ENCODE measurements around the gene GSTO1. TPM values are rescaled to one million over a fixed set of nuclear protein-coding genes. Genes with fewer than 3 reads are reported as not detected.

GSTO1 gene
- total RNA-seq, 1 donor from 2014 or later = 74.1 TPM

- no peak for DNase-seq (ENCODE audit: extremely low spot score, unreplicated experiment)
- no peak for TF ChIP-seq CTCF (conservative IDR thresholded peaks at IDR 0.05)
- peaks cover 5% of the 10 kb centered on the region for H3K27me3 Mint-ChIP-seq
- no peaks in the 10 kb centered on the region for H3K9me3 Mint-ChIP-seq
- H3K4me1 Mint-ChIP-seq (ENCODE audit: unreplicated experiment) = no peaks in the 10 kb centered on the region
- H3K27ac Mint-ChIP-seq = no peak overlapping the region
- no peaks in the 10 kb centered on the region for H3K36me3 Mint-ChIP-seq
- no peak overlapping the region for H3K4me3 Mint-ChIP-seq
Measured at GRCh38 chr10:104220522-104220921, 34.2 kb upstream of the GSTO1 start.

GRCh38 chr10:104223304-104223703 lies 31.4 kb upstream of the GSTO1 start:
- Mint-ChIP-seq H3K27ac (no peak overlapping the region), H3K4me3 (no peak overlapping the region), H3K9me3 (no peaks in the 10 kb centered on the region), H3K36me3 (no peaks in the 10 kb centered on the region), H3K4me1 (ENCODE audit: unreplicated experiment) (no peaks in the 10 kb centered on the region), H3K27me3 (peaks cover 5% of the 10 kb centered on the region)
- TF ChIP-seq CTCF (conservative IDR thresholded peaks at IDR 0.05) = no peak
- no peak for DNase-seq (ENCODE audit: extremely low spot score, unreplicated experiment)

- Mint-ChIP-seq H3K4me1 (ENCODE audit: unreplicated experiment) (peaks cover 3% of the 10 kb centered on the region), H3K36me3 (no peaks in the 10 kb centered on the region), H3K27ac (no peak overlapping the region), H3K27me3 (no peaks in the 10 kb centered on the region), H3K4me3 (peak overlapping the region; percentile 91), H3K9me3 (no peaks in the 10 kb centered on the region)
- no peak for TF ChIP-seq CTCF (conservative IDR thresholded peaks at IDR 0.05)
- DNase-seq (ENCODE audit: extremely low spot score, unreplicated experiment) = no peak
Measured at GRCh38 chr10:104230490-104230889, 24.2 kb upstream of the GSTO1 start.

GRCh38 chr10:104231784-104232612 lies 22.7 kb upstream of the GSTO1 start, which contains the start of gene CFAP43:
Gene CFAP43, minus strand, starts transcription at chr10:104232364. Its CDS starts 118 bp downstream, at chr10:104232246.
- Mint-ChIP-seq H3K27me3 (no peaks in the 10 kb centered on the region), H3K36me3 (no peaks in the 10 kb centered on the region), H3K4me3 (peak within 1 kb of the TSS; percentile 91), H3K27ac (peak within 1 kb of the TSS; percentile 79), H3K9me3 (no peaks in the 10 kb centered on the region), H3K4me1 (ENCODE audit: unreplicated experiment) (peaks cover 3% of the 10 kb centered on the region)
- peak; percentile 98 for DNase-seq (ENCODE audit: extremely low spot score, unreplicated experiment)
- TF ChIP-seq CTCF (conservative IDR thresholded peaks at IDR 0.05) = no peak

- H3K36me3 Mint-ChIP-seq = no peaks in the 10 kb centered on the region
- H3K4me1 Mint-ChIP-seq (ENCODE audit: unreplicated experiment) = peaks cover 3% of the 10 kb centered on the region
- peak overlapping the region; percentile 91 for H3K4me3 Mint-ChIP-seq
- peak overlapping the region; percentile 79 for H3K27ac Mint-ChIP-seq
- H3K9me3 Mint-ChIP-seq = no peaks in the 10 kb centered on the region
- no peaks in the 10 kb centered on the region for H3K27me3 Mint-ChIP-seq
- no peak for TF ChIP-seq CTCF (conservative IDR thresholded peaks at IDR 0.05)
- DNase-seq (ENCODE audit: extremely low spot score, unreplicated experiment) = no peak
Measured at GRCh38 chr10:104232613-104233102, 22.0 kb upstream of the GSTO1 start.

All from type B pancreatic cell (in vitro differentiated cells).